ENCODE measurements around the gene GFRA1. TPM values are rescaled to one million over a fixed set of nuclear protein-coding genes. Genes with fewer than 3 reads are reported as not detected.

GFRA1 gene
- total and polyA plus RNA-seq, 2 donors (not counting 3 experiments of a cell fraction or from before 2014, with no cell fraction given), result 0.22 to 0.88 TPM

DNA sequence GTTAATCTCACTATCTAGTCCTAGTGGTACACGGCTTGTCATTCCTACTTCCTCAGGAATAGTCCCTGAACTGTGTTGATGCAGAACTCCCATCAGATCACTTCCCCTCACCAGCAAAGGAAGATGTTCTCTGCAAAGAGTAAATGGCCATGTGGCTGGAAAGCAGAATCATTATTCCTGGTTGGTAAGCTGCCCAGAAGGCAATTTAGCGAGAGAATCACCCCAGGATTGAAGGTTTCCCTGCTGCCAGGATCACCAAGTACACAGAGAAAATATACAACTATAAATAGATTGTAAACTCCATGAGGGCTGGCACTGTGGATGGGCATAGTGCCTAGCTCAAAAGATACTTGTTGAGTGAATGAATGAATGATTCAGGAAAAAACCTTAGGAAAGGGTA is 115.0 kb downstream of the GFRA1 start:
- Histone ChIP-seq H3K79me2 (ENCODE audit: control insufficient read depth, insufficient read depth, low read length) (no peaks in the 10 kb centered on the region), H3K9ac (replicated peaks; ENCODE audit: extremely low read depth, insufficient read depth, low read length) (no peak overlapping the region), H3K27me3 (ENCODE audit: control insufficient read depth in 2 of 2, insufficient read depth in 2 of 2, low read length in 2 of 2) (no peaks in the 10 kb centered on the region), H3K36me3 (ENCODE audit: control insufficient read depth in 2 of 2, extremely low read depth in 1 of 2, insufficient read depth in 2 of 2, low read length in 2 of 2) (no peaks in the 10 kb centered on the region), H3K9me1 (replicated peaks; ENCODE audit: control insufficient read depth, extremely low read depth, insufficient read depth, low read length) (no peaks in the 10 kb centered on the region), H3K4me2 (ENCODE audit: insufficient read depth, low read length) (no peak overlapping the region), H3K4me3 (replicated peaks in 1 of 3; ENCODE audit: insufficient read depth in 1 of 3, low read depth in 1 of 3, low read length in 3 of 3) (no peak overlapping the region), H3K4me1 (ENCODE audit: control insufficient read depth, extremely low read depth, insufficient read depth, low read length) (no peaks in the 10 kb centered on the region), H3K27ac (ENCODE audit: insufficient read depth, low read depth, low read length) (no peak overlapping the region), H2AFZ (ENCODE audit: low read depth, low read length) (no peak overlapping the region), H4K20me1 (replicated peaks; ENCODE audit: control insufficient read depth, extremely low read depth, insufficient read depth, low read length) (no peaks in the 10 kb centered on the region), H3K9me3 (replicated peaks; ENCODE audit: control insufficient read depth, insufficient read depth, low read length) (peaks cover 6% of the 10 kb centered on the region)
- CTCF ChIA-PET, result no interaction called here
- dilution Hi-C loops (cut with MboI; ENCODE audit: extremely low pct_ligation_motif_present, low sequenced_read_pairs), result no loop called here
- no peak for FAIRE-seq
- TF ChIP-seq GATA2 (IDR thresholded peaks at IDR 0.05; ENCODE audit: insufficient read depth, insufficient read length, low read depth, low read length) (no peak), POLR2AphosphoS5 (IDR thresholded peaks at IDR 0.05; ENCODE audit: insufficient read depth, low read depth, low read length) (no peak), EZH2 (IDR thresholded peaks at IDR 0.05; ENCODE audit: borderline replicate concordance, low read depth, low read length, severe bottlenecking) (no peak), JUN (IDR thresholded peaks at IDR 0.05; ENCODE audit: borderline replicate concordance, insufficient read depth, insufficient read length, low read depth) (no peak), POLR2A (IDR thresholded peaks at IDR 0.05; ENCODE audit: low read depth, low read length) (no peak), MYC (IDR thresholded peaks at IDR 0.05; ENCODE audit: low read depth, low read length) (no peak), FOS (IDR thresholded peaks at IDR 0.05; ENCODE audit: borderline replicate concordance, insufficient read depth, low read length) (no peak)
- TF ChIP-seq, protein P1, sequence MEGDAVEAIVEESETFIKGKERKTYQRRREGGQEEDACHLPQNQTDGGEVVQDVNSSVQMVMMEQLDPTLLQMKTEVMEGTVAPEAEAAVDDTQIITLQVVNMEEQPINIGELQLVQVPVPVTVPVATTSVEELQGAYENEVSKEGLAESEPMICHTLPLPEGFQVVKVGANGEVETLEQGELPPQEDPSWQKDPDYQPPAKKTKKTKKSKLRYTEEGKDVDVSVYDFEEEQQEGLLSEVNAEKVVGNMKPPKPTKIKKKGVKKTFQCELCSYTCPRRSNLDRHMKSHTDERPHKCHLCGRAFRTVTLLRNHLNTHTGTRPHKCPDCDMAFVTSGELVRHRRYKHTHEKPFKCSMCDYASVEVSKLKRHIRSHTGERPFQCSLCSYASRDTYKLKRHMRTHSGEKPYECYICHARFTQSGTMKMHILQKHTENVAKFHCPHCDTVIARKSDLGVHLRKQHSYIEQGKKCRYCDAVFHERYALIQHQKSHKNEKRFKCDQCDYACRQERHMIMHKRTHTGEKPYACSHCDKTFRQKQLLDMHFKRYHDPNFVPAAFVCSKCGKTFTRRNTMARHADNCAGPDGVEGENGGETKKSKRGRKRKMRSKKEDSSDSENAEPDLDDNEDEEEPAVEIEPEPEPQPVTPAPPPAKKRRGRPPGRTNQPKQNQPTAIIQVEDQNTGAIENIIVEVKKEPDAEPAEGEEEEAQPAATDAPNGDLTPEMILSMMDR (IDR thresholded peaks at IDR 0.05; ENCODE audit: extremely low read depth in 1 of 2, insufficient read depth in 1 of 2, low read depth in 1 of 2, low read length in 2 of 2), result no peak
- TF ChIP-seq, protein P2, sequence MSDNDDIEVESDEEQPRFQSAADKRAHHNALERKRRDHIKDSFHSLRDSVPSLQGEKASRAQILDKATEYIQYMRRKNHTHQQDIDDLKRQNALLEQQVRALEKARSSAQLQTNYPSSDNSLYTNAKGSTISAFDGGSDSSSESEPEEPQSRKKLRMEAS (IDR thresholded peaks at IDR 0.05; ENCODE audit: insufficient read depth, insufficient read length), result no peak
- DNase-seq (ENCODE audit: low read depth, low spot score), result no peak
- BruUV-seq (replicated peaks), result no TSS peak
- POLR2A ChIA-PET, result no interaction called here
- intact Hi-C loops (cut with micrococcal nuclease), result no loop called here
